Ovary (tissue), 3 donors: ENCODE data around the gene HPSE2.

Experiments
- CTCF ChIP-seq, 3 donors: fragments of 450-650 bp in 2 of 3; fragments of 200-600 bp in 1 of 3; IDR thresholded peaks; one replicate each; pipeline versions ENCODE4 v1.5.1 to v1.8.0; 2016 to 2022; ENCODE audit warnings: antibody characterized with exemption in 3 of 3, mild to moderate bottlenecking in 1 of 3
- EP300 ChIP-seq: sonication (generic); formaldehyde crosslinking; IDR thresholded peaks from one replicate; pipeline ENCODE4 v1.6.1; 2017; ENCODE audit warnings: antibody characterized with exemption
- POLR2A ChIP-seq: fragments of 450-650 bp; IDR thresholded peaks from one replicate; pipeline ENCODE4 v1.6.1; 2017; ENCODE audit warnings: antibody characterized with exemption, mild to moderate bottlenecking, moderate library complexity
- donor health status: DM: no; HTN: no; CAD: no.

GRCh38 chr10:98482096-98482495, 753.6 kb downstream of the HPSE2 start:
- TF ChIP-seq EP300 (no peak), CTCF (IDR thresholded peaks at IDR 0.05) (no peak), POLR2A (no peak)
